Spleen (tissue), 7 donors: ENCODE data around the gene CCDC6.

Source experiments
- POLR2A ChIP-seq, 3 donors: fragments of 450-650 bp; IDR thresholded peaks; one replicate each; pipeline ENCODE4 v1.5.1; 2017; ENCODE audit warnings: antibody characterized with exemption in 3 of 3, mild to moderate bottlenecking in 1 of 3
- TF ChIP-seq, protein P1 (sequence below), 11 experiments: fragments of 200-600 bp in 7 of 11; fragments of 450-650 bp in 4 of 11; sonication (generic) in 4 of 11; IDR thresholded peaks in 8 of 11; conservative IDR thresholded peaks in 3 of 11; 1 replicate in 7 of 11; 2 replicates in 4 of 11; pipeline versions ENCODE4 v1.4.0 to v1.8.0; 2016 to 2021; ENCODE audit warnings: antibody characterized with exemption in 11 of 11, inconsistent platforms in 4 of 11, mild to moderate bottlenecking in 1 of 11
- donor health status: DM: no; HTN: no; CAD: no; lungs with moderate emphysema.
- donor health status: DM: no; HTN: no; CAD: no.
- donor health status: DM: no; HTN: no; CAD: no.

- TF ChIP-seq, protein P1, sequence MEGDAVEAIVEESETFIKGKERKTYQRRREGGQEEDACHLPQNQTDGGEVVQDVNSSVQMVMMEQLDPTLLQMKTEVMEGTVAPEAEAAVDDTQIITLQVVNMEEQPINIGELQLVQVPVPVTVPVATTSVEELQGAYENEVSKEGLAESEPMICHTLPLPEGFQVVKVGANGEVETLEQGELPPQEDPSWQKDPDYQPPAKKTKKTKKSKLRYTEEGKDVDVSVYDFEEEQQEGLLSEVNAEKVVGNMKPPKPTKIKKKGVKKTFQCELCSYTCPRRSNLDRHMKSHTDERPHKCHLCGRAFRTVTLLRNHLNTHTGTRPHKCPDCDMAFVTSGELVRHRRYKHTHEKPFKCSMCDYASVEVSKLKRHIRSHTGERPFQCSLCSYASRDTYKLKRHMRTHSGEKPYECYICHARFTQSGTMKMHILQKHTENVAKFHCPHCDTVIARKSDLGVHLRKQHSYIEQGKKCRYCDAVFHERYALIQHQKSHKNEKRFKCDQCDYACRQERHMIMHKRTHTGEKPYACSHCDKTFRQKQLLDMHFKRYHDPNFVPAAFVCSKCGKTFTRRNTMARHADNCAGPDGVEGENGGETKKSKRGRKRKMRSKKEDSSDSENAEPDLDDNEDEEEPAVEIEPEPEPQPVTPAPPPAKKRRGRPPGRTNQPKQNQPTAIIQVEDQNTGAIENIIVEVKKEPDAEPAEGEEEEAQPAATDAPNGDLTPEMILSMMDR (IDR thresholded peaks at IDR 0.05 in 8 of 11, conservative IDR thresholded peaks at IDR 0.05 in 3 of 11): no peak
- no peak for TF ChIP-seq POLR2A (IDR thresholded peaks at IDR 0.05)
Observed at GRCh38 chr10:59896191-59896590, 10.2 kb downstream of the CCDC6 start.
